ENCODE data around the gene ZNF764.
A peak's percentile ranks its signal among the peaks of the same experiment; 100 is the strongest.
"Not testable (repeated sequence)": the region's sequence is repeated elsewhere in the genome, so short reads cannot be mapped to it uniquely, and the experiment has no call there.

Gene ZNF764

DNA sequence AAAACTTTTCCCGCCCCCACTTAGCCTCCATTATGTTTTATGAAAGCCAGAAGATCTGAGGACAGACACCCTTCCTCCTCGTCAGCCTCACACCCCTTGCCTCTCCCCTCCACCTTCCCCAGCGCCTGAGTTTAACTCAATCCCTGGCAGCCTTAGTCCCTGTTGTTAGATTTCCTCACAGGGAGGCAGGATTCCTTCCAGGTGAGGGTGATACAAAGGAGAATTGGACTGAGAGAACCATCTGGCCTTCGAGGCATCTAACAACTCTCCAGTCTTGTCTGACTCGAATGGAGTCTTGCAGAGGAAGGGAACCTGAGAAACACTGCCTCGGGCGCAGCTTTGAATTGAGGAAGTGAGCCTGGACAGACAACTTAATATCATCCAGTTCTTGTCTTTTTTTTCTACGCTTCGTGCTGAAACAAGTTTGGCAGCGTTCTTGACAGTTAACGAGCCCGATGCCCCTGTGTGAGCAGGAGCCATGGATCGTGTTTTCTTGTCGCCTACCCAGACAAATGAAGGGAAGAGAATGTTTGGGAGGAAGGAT lies 30.5 kb downstream of the ZNF764 start:
- DNase-seq (ENCODE audit: low spot score): no peak

DNA sequence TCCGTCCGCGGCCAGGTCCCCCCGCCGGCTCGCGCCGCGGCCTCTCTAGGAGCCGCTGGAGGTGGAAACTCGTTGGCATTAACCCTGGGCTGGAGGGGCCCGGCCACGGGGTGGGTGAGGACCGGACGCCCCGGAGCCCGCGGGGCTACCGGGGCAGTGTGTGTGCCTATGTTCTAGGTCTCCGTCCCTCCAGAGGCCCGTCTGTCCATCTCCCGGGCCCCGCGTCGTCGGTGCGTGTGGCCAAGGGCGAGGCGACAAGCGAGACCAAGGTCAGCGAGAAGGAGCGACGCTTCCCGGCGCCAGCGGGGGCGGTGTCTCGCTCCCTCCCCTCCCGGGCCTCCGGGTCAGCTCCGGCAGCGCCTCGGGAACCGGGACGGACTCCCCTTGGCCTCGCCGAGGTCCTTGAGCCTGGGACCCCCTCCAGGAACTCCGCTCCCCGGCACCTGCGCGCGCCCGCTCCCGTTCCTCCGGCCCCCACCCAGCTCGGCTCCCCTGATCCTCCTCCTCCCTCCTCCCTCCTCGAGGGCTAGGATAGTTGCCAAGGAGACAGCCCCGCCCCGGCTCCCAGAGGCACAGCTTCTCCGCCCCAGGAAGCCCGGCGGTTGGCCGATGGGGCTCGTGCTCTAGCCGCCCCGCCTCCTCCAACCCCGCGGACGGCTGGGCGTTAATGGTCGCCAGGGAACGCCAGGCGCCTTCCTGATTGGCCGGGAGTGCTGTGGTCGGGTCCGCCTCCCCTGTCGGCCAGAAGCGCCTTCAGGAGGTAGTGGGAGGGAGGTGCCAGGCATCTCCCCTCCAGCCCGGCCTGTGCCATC lies 31.1 kb downstream of the ZNF764 start:
- DNase-seq (ENCODE audit: low spot score): peak; percentile 96

DNA sequence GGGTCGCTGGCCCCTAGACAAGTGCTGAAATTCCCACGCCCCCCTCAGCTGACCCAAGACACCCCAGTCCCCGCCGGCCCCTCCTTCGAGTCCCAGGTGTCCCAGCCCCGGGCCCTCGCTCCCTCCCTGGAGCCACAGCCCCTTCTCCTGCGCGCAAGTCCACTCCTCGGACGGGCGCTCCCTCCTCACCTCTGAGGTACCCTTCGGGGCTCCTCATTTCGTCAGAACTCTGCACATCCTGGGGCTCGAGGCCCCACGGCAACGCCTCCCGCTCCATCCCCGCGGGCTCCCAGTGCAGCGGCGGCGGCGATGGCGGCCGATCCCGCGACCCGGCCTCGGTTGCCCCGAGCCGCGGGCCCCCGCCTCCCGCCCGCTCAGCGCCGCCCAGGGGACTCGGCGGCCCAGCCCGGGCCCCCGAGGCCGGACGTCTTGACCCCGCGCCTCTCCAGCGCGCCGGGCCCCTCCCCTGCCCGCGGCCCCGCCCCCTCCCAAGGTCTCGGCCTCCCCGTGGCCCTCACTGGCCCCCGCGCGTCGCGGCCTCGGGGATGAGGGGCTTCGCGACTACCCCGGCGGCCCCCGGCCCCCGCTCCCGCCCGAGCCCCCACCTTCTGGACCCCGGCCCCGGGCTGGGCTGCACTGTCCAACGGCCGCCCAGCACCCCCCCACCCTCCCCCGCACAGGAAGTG lies 31.9 kb downstream of the ZNF764 start, which contains the start of gene ZNF768:
ZNF768 (minus strand) TSS at position 430 of the 686 bp plus-strand sequence; CDS start at position 277, 153 bp downstream.
- DNase-seq (ENCODE audit: low spot score): peak; percentile 51

DNA sequence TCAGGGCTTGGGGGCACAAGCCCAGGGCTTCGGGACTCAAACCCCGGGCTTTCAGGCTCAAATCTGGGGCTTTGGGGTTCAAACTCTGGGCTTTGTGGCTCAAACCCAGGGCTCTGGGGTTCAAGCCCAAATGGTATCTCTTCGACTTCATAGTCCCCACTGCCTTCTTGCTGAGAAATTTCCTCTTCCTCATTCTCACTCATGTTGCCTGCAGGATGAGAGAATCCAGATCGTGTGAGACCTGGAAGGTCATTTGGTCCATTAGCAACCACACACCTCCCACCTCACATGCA lies 32.4 kb downstream of the ZNF764 start:
- no peak for DNase-seq (ENCODE audit: low spot score)

DNA sequence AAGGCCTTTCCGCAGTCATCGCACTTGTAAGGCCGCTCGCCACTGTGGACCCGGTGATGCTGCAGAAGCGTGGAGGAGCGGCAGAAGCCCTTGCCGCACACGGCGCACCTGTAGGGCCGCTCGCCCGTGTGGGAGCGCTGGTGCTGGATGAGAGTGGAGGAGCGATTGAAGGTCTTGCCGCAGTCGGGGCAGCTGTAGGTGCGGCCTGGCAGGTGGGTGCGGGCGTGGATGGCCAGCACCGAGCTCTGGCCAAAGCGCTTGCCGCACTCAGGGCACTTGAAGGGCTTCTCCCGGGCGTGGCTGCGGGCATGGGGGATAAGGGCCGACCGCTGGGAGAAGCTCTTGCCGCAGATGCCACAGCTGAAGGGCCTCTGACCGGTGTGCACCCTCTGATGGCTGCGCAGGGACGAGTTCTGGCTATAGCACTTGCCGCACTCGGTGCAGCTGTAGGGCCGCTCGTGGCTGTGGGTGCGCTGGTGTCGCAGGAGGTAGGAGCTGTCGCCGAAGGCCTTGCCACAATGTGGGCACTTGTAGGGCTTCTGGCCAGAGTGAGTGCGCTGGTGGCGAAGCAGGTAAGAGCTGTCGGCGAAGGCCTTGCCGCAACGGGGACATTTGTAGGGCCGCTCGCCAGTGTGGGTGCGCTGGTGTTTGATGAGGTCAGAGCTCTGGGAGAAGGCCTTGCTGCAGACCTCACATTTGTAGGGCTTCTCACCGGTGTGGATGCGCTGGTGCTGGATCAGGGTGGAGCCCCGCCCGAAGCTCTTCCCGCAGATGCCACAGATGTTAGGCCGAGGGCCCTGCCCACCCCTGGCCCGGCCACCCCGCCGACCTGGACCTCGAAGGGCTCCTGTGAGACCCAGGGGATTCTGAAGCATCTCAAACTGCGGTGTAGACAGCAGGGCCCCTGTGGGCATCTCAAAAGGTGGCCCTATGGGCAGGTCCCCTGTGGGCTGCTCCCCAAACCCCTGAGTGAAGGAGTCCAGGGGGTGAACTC lies 33.3 kb downstream of the ZNF764 start:
- no peak for DNase-seq (ENCODE audit: low spot score)

DNA sequence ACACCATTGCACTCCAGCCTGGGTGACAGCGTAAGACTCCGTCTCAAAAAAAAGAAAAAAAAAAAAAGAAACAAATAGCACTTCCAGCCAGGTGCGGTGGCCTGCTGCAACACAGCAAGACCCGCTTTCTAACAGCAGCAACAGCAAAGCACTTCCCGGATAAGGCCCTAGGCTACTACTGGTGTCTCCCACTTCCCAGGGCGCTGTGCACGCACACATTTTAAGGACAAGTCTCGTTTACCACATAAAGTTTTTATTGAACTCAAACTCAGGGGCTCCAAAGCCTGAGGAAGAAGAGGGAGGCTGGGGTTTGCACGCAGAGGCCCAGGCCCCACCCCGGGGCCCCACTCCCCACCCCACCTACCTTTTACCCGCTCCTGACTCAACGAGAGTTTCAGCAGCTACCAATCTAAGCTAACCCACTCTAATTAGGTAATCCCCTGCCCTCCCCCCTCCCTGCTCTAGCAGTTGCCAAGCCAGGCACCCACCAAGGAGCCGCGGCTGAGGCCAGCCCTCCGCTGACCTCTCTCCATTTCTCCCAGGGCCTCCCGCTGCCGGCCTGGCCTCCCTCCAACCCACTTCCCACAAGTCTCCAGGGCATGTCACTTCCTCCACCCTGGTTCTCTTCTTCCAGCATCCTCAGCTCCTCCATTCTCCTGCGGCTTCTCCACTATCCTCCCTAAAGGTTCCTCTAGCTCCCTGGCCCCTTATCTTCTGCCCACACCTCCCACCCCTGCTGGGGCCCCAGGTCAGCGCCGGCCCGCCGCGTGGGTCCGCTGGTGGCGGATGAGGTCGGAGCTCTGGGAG lies 34.2 kb downstream of the ZNF764 start:
- DNase-seq (ENCODE audit: low spot score): no peak

DNA sequence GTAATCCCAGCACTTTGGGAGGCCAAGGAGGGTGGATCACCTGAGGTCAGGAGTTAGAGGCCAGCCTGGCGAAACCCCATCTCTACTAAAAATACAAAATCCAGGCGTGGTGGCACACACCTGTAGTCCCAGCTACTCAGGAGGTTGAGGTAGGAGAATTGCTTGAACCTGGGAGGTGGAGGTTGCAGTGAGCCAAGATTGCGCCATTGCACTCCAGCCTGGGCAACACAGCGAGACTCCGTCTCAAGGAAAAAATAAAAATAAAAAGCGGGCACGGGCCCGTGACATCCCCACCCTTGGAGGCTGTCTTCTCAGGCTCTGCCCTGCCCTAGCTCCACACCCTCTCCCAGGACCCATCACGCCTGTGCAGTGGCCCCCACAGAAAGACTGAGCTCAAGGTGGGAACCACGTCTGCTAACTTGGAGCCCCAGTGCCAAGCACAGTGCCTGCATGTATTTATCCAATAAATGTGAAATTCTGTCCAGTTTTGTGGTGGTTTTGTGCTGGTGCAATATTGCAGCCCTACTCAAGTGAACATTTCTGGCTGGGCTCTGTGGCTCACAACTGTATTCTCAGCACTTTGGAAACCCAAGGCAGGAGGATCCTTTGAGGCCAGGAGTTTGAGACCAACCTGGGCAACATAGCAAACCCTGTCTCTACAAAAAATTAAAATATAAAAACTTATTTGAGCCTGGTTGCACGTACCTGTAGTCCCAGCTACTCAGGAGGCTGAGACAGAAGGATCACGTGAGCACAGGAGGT lies 35.3 kb downstream of the ZNF764 start:
- not testable (repeated sequence) for DNase-seq (ENCODE audit: low spot score)

DNA sequence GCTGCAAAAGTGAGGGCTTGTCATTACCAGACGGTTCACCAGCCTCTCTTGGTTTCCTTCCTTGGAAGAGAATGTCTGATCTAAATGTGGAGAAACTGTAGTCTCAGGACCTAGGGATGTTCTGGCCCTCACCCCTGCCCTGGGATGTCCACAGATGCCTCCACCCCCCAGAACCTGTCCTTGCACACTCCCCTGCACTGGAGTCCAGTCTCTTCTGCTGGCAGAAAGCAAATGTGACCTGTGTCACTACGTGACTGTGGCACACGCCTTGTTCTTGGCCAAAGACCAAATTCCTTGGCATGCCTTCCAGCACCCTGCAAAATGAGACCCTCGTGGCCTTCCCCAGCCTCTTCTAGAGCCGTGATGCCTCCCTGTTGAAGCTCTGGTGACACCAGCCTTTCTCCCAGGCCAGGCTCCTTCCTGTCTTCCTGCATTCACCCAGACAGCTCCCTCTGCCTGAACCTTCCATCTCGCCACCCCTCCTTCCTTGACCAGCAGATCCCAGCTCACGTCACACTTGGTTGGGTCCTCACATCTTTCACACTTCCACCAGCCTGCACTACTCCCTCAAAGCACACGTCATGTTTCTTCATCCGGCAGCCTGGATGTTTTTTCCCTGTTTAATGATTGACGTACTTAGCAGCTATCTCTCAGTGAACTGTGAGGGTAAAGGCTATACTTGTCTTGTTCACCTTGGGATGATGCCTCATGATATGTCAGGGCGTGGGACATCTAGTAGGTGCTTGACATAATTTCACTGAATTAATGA lies 36.1 kb downstream of the ZNF764 start:
- DNase-seq (ENCODE audit: low spot score): no peak

DNA sequence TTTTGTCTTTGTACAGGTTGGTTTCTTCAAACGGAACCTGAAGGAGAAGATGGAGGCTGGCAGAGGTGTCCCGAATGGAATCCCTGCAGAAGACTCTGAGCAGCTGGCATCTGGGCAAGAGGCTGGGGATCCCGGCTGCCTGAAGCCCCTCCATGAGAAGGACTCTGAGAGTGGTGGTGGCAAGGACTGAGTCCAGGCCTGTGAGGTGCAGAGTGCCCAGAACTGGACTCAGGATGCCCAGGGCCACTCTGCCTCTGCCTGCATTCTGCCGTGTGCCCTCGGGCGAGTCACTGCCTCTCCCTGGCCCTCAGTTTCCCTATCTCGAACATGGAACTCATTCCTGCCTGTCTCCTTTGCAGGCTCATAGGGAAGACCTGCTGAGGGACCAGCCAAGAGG lies 36.7 kb downstream of the ZNF764 start:
- no peak for DNase-seq (ENCODE audit: low spot score)

DNA sequence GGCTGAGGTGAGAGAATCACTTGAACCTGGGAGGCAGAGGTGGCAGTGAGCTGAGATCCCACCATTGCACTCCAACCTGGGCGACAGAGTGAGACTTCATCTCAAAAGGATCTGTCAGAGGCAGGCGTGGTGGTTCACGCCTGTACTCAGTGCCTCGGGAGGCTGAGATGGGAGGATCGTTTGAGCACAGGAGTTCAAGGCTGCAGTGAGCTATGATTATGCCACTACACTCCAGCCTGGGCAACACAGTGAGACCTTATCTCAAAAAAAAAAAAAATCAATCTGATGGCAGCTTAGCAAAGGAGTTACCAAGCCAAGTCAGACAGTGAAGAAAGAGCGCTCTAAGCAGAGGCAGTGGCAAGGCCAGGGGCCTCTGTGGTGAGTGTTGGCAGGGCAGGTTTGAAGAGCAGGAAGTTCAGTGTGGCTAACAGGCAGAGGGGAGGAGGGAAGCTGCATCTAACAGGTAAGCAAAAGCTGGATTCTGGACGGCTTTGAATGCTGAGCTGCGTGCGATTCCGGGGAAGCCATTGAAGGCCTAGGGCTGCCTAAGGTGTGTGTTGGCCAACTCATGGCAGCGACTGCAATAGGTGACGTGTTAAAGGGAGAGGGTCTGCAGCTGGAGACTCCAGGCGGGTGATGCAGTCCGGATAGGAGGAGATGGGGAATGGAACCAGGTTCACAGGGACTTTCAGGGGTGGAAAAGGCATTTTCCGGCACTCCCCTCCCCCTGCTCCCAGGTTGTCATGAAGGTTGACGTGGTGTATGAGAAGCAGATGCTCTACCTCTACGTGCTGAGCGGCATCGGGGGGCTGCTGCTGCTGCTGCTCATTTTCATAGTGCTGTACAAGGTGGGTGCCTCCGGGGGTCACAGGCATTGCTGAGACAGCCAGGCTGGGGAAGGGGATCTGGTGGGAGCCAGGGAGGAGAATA lies 38.8 kb downstream of the ZNF764 start:
- DNase-seq (ENCODE audit: low spot score): no peak

DNA sequence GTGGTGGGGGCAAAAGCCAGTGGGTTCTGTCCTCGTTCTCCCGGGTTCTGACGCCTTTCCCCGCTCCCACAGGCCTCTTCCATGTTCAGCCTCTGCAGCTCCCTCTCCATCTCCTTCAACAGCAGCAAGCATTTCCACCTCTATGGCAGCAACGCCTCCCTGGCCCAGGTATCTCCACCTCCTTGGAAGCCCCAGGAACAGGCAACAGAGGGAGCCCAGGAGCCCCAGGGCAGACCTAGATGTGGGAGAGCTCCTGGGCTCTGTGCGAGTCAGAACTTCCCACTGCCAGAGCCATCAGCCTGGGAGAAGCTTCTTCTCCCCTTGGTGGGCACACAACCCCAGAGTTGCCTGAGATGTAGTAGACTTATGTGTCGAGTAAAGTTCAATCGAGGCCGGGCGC lies 39.6 kb downstream of the ZNF764 start:
- DNase-seq (ENCODE audit: low spot score): no peak

DNA sequence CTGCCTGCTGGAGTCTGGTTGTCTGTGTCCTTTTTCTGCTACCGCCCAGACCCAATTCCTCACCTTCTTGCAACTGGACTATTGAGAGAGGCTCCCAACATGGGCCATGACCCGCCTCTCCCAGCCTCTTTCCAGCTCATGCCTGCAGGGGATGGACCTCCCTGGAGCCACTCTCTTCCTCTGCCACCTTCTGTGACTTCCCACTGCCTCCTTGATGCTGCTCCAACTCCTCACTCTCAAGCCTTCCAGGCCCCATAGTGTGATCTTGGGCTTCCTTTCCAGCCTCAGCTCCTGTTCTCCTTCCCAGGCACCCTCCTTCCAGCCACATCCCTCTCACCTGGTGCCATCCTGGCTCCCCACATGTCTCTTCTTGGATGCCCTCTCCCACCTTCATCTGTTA lies 42.9 kb downstream of the ZNF764 start:
- no peak for DNase-seq (ENCODE audit: low spot score)

DNA sequence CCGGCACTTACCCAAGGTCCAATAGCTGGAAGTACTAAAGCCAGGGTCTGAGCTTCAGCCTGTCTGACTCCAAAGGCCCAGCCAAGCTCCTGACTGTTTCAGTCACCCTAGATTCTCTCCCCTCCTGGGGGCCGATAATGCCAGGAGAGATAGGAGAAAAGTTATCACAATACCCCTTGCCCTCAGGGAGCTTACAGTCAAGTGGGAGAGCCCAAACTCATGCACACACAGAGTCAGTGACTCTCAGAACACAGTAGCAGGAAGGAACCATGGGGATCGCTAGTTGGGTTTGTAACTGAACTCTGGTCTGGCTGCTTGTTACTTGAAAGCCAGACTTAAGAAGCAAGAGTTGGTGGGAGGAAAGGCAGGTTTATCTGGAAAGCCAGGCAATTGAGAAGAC lies 46.7 kb downstream of the ZNF764 start:
- no peak for DNase-seq (ENCODE audit: low spot score)

DNA sequence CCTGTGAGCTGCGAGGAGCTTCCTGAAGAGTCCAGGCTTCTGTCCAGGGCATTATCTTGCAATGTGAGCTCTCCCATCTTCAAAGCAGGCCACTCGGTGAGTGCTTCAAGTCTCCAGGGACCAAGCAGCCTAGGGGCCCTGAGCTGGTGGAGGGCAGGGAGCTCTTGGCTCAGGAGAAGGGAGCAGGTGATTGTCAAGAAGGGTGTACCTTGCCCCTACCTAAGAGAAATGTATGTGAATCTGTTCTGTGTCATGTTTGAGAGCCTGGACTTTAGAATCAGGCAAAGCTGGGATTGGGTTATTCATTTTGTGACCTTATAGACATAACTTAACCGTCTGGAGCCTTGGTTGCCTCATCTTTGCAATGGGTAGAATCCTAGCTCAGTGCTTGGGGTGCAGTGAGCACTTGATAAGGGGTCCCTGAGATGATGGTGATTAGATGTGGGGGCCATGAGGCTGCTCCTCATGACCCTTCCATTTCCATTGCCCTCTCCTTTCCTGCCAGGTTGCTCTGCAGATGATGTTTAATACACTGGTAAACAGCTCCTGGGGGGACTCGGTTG lies 47.7 kb downstream of the ZNF764 start:
- DNase-seq (ENCODE audit: low spot score): no peak

DNA sequence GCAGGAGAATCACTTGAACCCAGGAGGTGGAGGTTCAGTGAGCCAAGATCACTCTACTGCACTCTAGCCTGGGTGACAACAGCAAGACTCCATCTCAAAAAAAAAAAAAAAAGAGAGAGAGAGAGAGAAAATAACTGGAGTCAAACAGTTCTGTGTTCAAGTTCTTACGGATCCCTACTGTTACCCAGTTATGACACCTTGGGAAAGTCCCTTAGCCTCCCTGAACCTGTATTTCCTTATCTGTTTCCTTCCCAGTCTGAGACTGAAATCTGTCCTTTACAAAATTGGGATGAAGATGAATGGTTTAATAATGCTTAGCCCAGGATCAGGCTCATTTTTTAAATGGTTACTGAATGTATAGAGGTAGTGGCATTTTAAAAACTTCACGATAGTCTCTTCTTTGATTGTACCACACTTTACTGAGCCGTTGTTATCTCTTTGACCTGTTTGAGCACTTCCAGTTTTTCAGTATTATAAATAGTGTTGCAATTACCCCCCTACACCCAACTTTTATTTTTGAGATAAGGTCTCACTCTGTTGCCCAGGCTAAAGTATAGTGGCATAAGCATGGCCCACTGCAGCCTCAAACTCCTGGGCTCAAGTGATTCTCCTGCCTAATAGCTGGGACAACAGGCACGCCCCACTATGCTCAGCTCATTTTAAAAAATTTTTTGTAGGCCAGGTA lies 49.0 kb downstream of the ZNF764 start:
- no peak for DNase-seq (ENCODE audit: low spot score)
